Activated CD8-positive, alpha-beta memory T cell treated with anti-CD3 and anti-CD28 coated beads for 4 hours (primary cell): ENCODE results near the gene ARHGAP5.
"Not testable (repeated sequence)": the region's sequence is repeated elsewhere in the genome, so short reads cannot be mapped to it uniquely, and the experiment has no call there.

Experiments
- DNase-seq, 2 donors: peaks; one replicate each; pipeline ENCODE4 v3.0.0-alpha.2; 2020; ENCODE audit warnings: low read depth in 2 of 2

The ARHGAP5 gene

GRCh38 chr14:32109676-32110547, 32.8 kb downstream of the ARHGAP5 start:
- DNase-seq: no peak

GRCh38 chr14:32110548-32110896, 33.4 kb downstream of the ARHGAP5 start:
- no peak for DNase-seq

- no peak for DNase-seq
Observed at GRCh38 chr14:32121536-32121935, 44.4 kb downstream of the ARHGAP5 start.

- no peak for DNase-seq
Observed at GRCh38 chr14:32121948-32122347, 44.8 kb downstream of the ARHGAP5 start.

GRCh38 chr14:32126899-32127730, 50.0 kb downstream of the ARHGAP5 start:
- not testable (repeated sequence) for DNase-seq

- DNase-seq: not testable (repeated sequence)
Observed at GRCh38 chr14:32127731-32128654, 50.9 kb downstream of the ARHGAP5 start.

GRCh38 chr14:32128703-32129102, 51.6 kb downstream of the ARHGAP5 start:
- DNase-seq: no peak

- DNase-seq: no peak
Observed at GRCh38 chr14:32129124-32129523, 52.0 kb downstream of the ARHGAP5 start.

GRCh38 chr14:32131689-32132088, 54.6 kb downstream of the ARHGAP5 start:
- DNase-seq: not testable (repeated sequence)

GRCh38 chr14:32134448-32135097, 57.5 kb downstream of the ARHGAP5 start:
- DNase-seq: no peak

GRCh38 chr14:32136027-32136825, 59.1 kb downstream of the ARHGAP5 start:
- DNase-seq: no peak

- no peak for DNase-seq
Observed at GRCh38 chr14:32137313-32137712, 60.2 kb downstream of the ARHGAP5 start.

- DNase-seq: no peak
Observed at GRCh38 chr14:32137892-32138291, 60.8 kb downstream of the ARHGAP5 start.

GRCh38 chr14:32142341-32142740, 65.2 kb downstream of the ARHGAP5 start:
- DNase-seq: no peak

- DNase-seq: no peak
Observed at GRCh38 chr14:32142754-32143437, 65.8 kb downstream of the ARHGAP5 start.

- DNase-seq: no peak
Observed at GRCh38 chr14:32150392-32150791, 73.3 kb downstream of the ARHGAP5 start.

GRCh38 chr14:32166029-32166428, 88.9 kb downstream of the ARHGAP5 start:
- DNase-seq: no peak

GRCh38 chr14:32166924-32167323, 89.8 kb downstream of the ARHGAP5 start:
- DNase-seq: no peak

- DNase-seq: no peak
Observed at GRCh38 chr14:32167907-32168306, 90.8 kb downstream of the ARHGAP5 start.

GRCh38 chr14:32169191-32169590, 92.1 kb downstream of the ARHGAP5 start:
- no peak for DNase-seq
